ENCODE results near the gene JAK3.
A peak's percentile ranks its signal among the peaks of the same experiment; 100 is the strongest.
"Not testable (repeated sequence)": the region's sequence is repeated elsewhere in the genome, so short reads cannot be mapped to it uniquely, and the experiment has no call there.

JAK3 gene

GRCh38 chr19:17847538-17848366 is at the start of gene JAK3:
TSS of gene JAK3 (minus strand) at chr19:17847982. CDS start at chr19:17844417, 3,565 bp downstream.
- no peak for DNase-seq (ENCODE audit: low spot score)

- DNase-seq (ENCODE audit: low spot score): no peak
These were observed 46.0 kb upstream of the JAK3 start for GRCh38 chr19:17893766-17894165.

- DNase-seq (ENCODE audit: low spot score): no peak
These were observed 41.9 kb upstream of the JAK3 start for GRCh38 chr19:17889609-17890214.

GRCh38 chr19:17888260-17888659 is 40.5 kb upstream of the JAK3 start:
- DNase-seq (ENCODE audit: low spot score): no peak

GRCh38 chr19:17887221-17887620 is 39.4 kb upstream of the JAK3 start:
- DNase-seq (ENCODE audit: low spot score): not testable (repeated sequence)

- no peak for DNase-seq (ENCODE audit: low spot score)
These were observed 38.7 kb upstream of the JAK3 start for GRCh38 chr19:17886515-17886914.

GRCh38 chr19:17883627-17884410 is 36.0 kb upstream of the JAK3 start:
- no peak for DNase-seq (ENCODE audit: low spot score)

- DNase-seq (ENCODE audit: low spot score): no peak
These were observed 33.9 kb upstream of the JAK3 start for GRCh38 chr19:17881701-17882100.

GRCh38 chr19:17879466-17879865 is 31.7 kb upstream of the JAK3 start:
- DNase-seq (ENCODE audit: low spot score): no peak

- DNase-seq (ENCODE audit: low spot score): no peak
These were observed 29.9 kb upstream of the JAK3 start for GRCh38 chr19:17877696-17878095.

- DNase-seq (ENCODE audit: low spot score): no peak
These were observed 27.0 kb upstream of the JAK3 start for GRCh38 chr19:17874758-17875135.

- peak; percentile 48 for DNase-seq (ENCODE audit: low spot score)
These were observed 26.3 kb upstream of the JAK3 start for GRCh38 chr19:17873786-17874757.

GRCh38 chr19:17872251-17873001 is 24.6 kb upstream of the JAK3 start:
- no peak for DNase-seq (ENCODE audit: low spot score)

- no peak for DNase-seq (ENCODE audit: low spot score)
These were observed 24.1 kb upstream of the JAK3 start, which contains the start of gene SLC5A5 for GRCh38 chr19:17871878-17872250. TSS of gene SLC5A5 (plus strand) at chr19:17871945. CDS start at chr19:17872320, 375 bp downstream.

GRCh38 chr19:17871032-17871877 is 23.5 kb upstream of the JAK3 start:
- DNase-seq (ENCODE audit: low spot score): no peak

- no peak for DNase-seq (ENCODE audit: low spot score)
These were observed 21.4 kb upstream of the JAK3 start for GRCh38 chr19:17869114-17869608.

- no peak for DNase-seq (ENCODE audit: low spot score)
These were observed 20.9 kb upstream of the JAK3 start for GRCh38 chr19:17868669-17869068.

GRCh38 chr19:17866964-17867486 is 19.2 kb upstream of the JAK3 start:
- no peak for DNase-seq (ENCODE audit: low spot score)

- no peak for DNase-seq (ENCODE audit: low spot score)
These were observed 18.7 kb upstream of the JAK3 start for GRCh38 chr19:17866312-17866963.

Data from hematopoietic multipotent progenitor cell treated with erythropoietin and hydrocortisone succinate and interleukin-3 and kit ligand, for 15 days (in vitro differentiated cells).